HL-60 (cell line): Measurements from ENCODE around the gene MARCHF3.

Experiments used
- CTCF ChIP-seq: IDR thresholded peaks from one replicate; pipeline ENCODE4 v1.5.1; 2011; ENCODE audit warnings: low read length, control low read depth, inconsistent platforms; ENCODE audit not compliant: insufficient read depth
- GABPA ChIP-seq: IDR thresholded peaks from 2 replicates; pipeline ENCODE4 v1.6.1; 2012; ENCODE audit warnings: low read depth
- POLR2AphosphoS5 ChIP-seq: IDR thresholded peaks from 2 replicates; pipeline ENCODE4 v1.6.1; 2012; ENCODE audit warnings: low read depth

DNA sequence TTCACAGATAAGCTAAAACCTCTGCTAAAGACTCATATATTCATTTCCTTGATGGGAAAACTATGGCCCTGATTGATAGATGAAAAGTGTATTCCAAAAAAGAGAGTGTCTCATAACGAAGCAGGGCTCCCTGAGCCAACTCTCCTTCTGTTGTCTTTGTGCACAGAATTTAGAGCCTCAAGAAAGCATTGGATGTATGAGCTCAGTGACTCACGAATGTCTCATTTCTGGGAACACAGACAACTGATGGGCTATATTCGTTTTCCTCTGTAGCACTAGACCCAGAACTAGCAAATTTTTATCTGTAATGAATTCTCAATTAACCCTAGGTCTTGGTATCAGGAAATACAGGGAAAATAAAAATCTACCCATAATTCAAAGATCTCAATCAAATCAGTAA is 165.1 kb downstream of the MARCHF3 start:
- no peak for TF ChIP-seq CTCF
- no peak for TF ChIP-seq POLR2AphosphoS5
- TF ChIP-seq GABPA = no peak
